ENCODE data around the gene DCD.

Gene DCD

GRCh38 chr12:54629925-54630324 is 18.2 kb downstream of the DCD start:
- no peak overlapping the region for H3K27ac ChIP-seq (replicated peaks)
- no peak for DNase-seq (ENCODE audit: low read depth in 1 of 2, low spot score in 1 of 2)
- no peak overlapping the region for H3K4me3 ChIP-seq (replicated peaks; ENCODE audit: insufficient read depth, low read length)
- H3K27me3 ChIP-seq (ENCODE audit: insufficient read depth, poor library complexity, severe bottlenecking): no peaks in the 10 kb centered on the region
- TF ChIP-seq POLR2AphosphoS5 (IDR thresholded peaks at IDR 0.05; ENCODE audit: low read depth): no peak
- no peak for TF ChIP-seq SPI1 (IDR thresholded peaks at IDR 0.05; ENCODE audit: borderline replicate concordance, low read depth)
- TF ChIP-seq REST (IDR thresholded peaks at IDR 0.05; ENCODE audit: insufficient replicate concordance, low read depth): no peak
- TF ChIP-seq CTCF (IDR thresholded peaks at IDR 0.05; ENCODE audit: insufficient read depth, low read length): no peak
- no peak for TF ChIP-seq GABPA (IDR thresholded peaks at IDR 0.05; ENCODE audit: low read depth)

- no peak overlapping the region for H3K27ac ChIP-seq (replicated peaks)
- DNase-seq (ENCODE audit: low read depth in 1 of 2, low spot score in 1 of 2): no peak
- TF ChIP-seq GABPA (IDR thresholded peaks at IDR 0.05; ENCODE audit: low read depth) (no peak), CTCF (IDR thresholded peaks at IDR 0.05; ENCODE audit: insufficient read depth, low read length) (no peak), SPI1 (IDR thresholded peaks at IDR 0.05; ENCODE audit: borderline replicate concordance, low read depth) (no peak), POLR2AphosphoS5 (IDR thresholded peaks at IDR 0.05; ENCODE audit: low read depth) (no peak), REST (IDR thresholded peaks at IDR 0.05; ENCODE audit: insufficient replicate concordance, low read depth) (no peak)
- H3K27me3 ChIP-seq (ENCODE audit: insufficient read depth, poor library complexity, severe bottlenecking): no peaks in the 10 kb centered on the region
- H3K4me3 ChIP-seq (replicated peaks; ENCODE audit: insufficient read depth, low read length): no peak overlapping the region
Observed at GRCh38 chr12:54628186-54628846, 19.8 kb downstream of the DCD start.

- no peak overlapping the region for H3K27ac ChIP-seq (replicated peaks)
- TF ChIP-seq CTCF (IDR thresholded peaks at IDR 0.05; ENCODE audit: insufficient read depth, low read length) (no peak), GABPA (IDR thresholded peaks at IDR 0.05; ENCODE audit: low read depth) (no peak), REST (IDR thresholded peaks at IDR 0.05; ENCODE audit: insufficient replicate concordance, low read depth) (no peak), POLR2AphosphoS5 (IDR thresholded peaks at IDR 0.05; ENCODE audit: low read depth) (no peak), SPI1 (IDR thresholded peaks at IDR 0.05; ENCODE audit: borderline replicate concordance, low read depth) (no peak)
- no peak overlapping the region for H3K4me3 ChIP-seq (replicated peaks; ENCODE audit: insufficient read depth, low read length)
- H3K27me3 ChIP-seq (ENCODE audit: insufficient read depth, poor library complexity, severe bottlenecking): no peaks in the 10 kb centered on the region
- no peak for DNase-seq (ENCODE audit: low read depth in 1 of 2, low spot score in 1 of 2)
Observed at GRCh38 chr12:54627304-54627703, 20.9 kb downstream of the DCD start.

All from HL-60 (cell line).